HG03175 (cell line): Measurements from ENCODE around the gene BCL6B.
"Not testable (repeated sequence)": the region's sequence is repeated elsewhere in the genome, so short reads cannot be mapped to it uniquely, and the experiment has no call there.

Experiments
- ATAC-seq: cut with Tn5 transposase; IDR thresholded peaks from one replicate; pipeline ENCODE4 v1.9.1; 2021; ENCODE audit warnings: mild to moderate bottlenecking, moderate library complexity; ENCODE audit not compliant: unreplicated experiment

Gene BCL6B

DNA sequence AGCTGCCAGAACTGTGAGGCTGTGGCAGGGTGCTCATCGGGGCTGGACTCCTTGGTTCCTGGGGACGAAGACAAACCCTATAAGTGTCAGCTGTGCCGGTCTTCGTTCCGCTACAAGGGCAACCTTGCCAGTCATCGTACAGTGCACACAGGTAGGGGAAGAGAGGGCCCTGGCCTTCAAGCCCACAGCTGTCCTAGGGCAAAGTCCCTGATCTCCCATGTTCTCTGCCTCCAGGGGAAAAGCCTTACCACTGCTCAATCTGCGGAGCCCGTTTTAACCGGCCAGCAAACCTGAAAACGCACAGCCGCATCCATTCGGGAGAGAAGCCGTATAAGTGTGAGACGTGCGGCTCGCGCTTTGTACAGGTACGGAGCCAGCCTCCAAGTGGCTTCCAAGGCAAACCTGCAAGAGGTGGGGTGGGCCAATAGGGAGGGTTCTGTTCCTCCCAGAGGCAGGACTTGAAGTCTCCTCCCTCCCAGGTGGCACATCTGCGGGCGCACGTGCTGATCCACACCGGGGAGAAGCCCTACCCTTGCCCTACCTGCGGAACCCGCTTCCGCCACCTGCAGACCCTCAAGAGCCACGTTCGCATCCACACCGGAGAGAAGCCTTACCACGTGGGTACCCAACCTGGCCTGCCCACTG lies 3.7 kb downstream of the BCL6B start:
- ATAC-seq, result no peak

DNA sequence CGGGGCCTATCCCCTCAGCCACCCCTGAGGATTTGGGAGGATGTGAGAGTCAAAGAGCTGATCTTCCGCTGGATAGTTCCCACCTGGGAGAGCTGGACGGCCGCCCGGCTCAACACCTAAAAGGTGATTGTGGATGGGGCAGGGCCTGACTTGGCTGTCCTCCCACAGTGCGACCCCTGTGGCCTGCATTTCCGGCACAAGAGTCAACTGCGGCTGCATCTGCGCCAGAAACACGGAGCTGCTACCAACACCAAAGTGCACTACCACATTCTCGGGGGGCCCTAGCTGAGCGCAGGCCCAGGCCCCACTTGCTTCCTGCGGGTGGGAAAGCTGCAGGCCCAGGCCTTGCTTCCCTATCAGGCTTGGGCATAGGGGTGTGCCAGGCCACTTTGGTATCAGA lies 4.5 kb downstream of the BCL6B start:
- no peak for ATAC-seq

DNA sequence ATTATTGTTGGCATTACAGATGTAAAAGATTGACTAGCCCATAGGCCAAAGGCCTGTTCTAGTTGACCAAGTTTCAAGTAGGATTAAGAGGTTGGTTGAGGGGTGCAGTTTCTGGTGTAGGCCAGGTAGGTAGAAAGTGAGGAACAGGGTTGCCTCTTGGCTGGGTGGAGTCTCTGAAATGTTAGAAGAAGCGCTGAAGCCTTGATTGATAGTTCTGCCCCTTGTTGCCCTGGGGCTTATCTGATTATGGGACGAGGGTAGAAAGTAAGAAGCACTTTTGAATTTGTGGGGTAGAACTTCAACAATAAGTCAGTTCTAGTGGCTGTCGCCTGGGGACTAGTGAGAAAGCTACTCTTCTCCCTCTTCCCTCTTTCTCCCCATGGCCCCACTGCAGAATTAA lies 6.2 kb downstream of the BCL6B start:
- ATAC-seq, result no peak

DNA sequence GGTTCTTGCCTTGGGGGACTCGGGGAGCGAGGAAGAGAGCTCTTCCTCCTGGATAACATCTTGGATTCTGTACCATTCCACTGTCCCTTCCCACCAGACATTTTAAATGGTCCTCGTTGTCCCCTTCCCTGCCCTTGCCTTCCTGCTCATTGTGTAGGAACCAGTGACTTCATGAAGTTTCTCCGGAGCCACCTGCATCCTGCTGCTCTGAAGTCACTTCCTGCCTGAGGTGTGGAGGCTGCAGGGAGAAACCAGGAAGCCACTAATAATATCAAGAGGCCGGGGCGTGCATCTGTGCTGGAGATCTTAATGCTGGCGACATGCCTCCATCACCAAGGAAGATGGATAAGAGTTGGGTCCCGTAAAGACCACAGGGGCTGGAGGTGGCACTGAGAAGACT lies 6.8 kb downstream of the BCL6B start:
- no peak for ATAC-seq

DNA sequence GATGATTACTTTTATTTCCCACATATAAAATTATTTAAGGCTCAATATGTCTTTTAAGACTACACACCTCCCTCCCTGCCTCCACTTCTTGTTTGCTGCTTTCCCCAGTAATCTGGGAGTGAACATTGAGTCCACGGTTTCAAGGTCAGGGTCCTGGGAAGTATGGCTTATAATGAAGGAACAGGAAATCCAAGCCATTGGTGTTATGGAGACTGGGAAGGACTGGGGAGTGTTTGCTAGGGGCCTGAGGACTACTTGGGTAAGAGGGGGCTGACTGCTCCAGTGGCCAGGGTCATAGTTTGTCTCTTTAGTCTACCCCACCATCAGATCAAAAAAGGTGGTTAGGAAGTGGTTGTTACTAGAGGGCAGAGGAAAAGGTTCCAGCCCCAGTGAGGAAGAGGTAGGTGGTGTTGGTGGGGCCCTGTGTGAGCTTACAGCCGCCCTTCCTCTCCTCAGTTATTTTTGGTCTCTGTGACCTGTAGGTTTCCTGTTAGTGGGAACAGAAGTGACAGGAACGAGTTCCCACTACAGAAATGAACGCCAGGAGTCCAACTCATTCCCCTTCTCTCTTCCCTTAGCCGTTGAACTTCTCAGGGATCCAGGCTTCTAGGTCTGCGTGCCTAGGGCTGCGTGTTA lies 12.2 kb downstream of the BCL6B start:
- peak; percentile 30 for ATAC-seq

DNA sequence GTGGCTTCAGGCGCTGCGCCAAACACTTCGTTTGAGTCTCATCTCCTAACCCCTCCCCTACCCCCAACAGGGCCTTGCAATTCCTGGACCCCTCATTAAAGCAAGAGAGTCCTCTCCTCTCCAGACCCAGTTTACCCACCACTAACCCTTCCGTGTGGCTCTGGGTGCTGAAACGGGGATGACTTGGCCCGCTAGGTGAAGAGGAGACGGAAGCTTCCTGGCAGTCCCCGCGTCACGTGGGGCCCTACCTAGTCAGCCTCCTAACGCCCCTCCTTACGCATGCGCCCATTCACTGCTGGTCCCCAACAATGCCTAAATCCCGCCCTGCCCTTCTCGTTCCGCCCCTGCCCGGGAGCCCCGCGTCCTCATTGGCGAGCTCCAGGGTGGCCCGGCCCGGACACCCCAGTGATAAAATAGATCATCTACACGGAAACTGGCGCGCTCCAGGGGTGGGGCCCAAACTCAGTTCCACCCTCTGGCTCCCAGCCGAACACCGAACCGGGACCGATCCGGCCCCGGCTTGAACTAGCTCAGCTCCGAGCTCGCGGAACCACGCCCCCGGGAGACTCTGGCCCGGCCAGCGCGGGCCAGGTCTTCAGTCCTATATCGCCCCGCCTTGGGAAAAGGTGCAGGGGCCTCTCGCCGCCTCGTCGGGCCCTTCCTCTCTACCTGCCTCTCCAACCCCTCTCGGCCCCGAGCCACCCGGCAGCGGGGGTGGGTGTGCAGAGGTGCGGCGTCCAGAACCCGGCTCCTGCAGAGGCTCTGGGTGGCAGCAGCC lies 12.9 kb downstream of the BCL6B start, which contains the start of gene SLC16A13:
TSS of gene SLC16A13 (plus strand) at position 425 of the 778 bp plus-strand sequence. CDS start 368 bp downstream, outside the sequence.
- peak; percentile 86 for ATAC-seq

DNA sequence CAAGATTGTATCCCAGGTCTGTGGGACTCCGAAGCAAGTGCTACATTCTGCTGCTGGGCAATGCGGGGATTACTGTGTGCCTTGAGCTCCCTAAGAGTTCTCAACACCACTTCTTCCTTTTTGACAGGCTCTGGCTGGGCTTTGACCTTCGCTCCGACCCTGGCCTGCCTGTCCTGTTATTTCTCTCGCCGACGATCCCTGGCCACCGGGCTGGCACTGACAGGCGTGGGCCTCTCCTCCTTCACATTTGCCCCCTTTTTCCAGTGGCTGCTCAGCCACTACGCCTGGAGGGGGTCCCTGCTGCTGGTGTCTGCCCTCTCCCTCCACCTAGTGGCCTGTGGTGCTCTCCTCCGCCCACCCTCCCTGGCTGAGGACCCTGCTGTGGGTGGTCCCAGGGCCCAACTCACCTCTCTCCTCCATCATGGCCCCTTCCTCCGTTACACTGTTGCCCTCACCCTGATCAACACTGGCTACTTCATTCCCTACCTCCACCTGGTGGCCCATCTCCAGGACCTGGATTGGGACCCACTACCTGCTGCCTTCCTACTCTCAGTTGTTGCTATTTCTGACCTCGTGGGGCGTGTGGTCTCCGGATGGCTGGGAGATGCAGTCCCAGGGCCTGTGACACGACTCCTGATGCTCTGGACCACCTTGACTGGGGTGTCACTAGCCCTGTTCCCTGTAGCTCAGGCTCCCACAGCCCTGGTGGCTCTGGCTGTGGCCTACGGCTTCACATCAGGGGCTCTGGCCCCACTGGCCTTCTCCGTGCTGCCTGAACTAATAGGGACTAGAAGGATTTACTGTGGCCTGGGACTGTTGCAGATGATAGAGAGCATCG lies 15.4 kb downstream of the BCL6B start:
- ATAC-seq, result no peak

DNA sequence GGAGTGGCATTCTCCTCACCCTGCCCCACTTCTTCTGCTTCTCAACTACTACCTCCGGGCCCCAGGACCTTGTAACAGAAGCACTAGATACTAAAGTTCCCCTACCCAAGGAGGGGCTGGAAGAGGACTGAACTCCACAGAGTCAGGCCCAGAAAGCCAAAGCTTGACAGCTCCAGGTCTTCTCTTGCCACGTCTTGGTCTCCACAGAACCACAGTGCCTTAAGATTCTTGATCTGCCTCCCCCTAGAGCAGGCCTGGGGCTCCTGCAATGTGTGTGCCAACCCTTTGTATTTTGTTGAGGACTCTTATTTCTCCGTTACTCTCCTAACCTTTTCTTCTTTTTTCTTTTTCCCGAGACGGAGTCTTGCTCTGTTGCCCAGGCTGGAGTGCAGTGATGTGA lies 17.0 kb downstream of the BCL6B start:
- ATAC-seq, result no peak

DNA sequence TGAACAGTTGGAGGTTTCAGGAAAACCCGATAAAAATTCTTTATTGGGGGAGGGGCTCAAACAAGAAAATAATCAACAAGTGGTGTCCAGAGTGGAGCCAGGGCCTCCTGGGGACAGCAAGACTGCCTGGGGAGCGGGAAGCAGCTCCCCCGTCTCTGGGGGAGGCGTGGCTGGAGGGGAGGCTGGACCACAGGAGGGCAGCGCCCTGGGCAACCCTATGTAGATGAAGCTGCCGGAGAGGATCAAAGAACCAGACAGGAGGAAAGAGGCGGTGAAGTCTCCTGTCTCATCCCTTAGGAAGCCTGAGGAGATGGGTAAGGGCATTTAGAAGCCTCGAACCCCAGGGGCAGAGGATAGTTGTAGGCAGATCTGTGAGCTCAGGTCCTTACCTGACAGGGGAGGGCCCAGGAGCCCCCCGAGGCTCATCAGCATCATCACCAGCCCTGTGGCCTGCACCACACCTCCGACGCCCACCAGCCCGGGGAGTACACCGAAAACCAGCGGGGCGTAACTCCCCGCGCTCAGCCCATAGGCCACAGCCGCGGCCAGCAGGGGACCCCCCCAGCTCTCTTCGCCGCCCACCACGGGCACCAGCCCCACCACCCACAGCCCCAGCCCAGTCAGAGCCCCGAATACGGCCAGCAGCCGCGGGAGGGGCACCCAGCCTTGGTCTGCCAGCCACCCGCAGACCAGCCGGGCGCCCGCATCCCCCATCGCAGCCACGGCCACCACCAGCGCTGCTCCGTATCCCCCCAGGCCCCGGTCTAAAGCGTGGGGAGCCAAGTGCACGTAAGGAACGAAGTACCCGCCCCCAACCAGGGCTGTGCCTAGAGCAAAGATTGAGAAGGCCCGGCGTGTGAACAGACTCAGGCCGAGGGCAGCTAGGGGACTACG lies 19.0 kb downstream of the BCL6B start:
- ATAC-seq, result no peak

DNA sequence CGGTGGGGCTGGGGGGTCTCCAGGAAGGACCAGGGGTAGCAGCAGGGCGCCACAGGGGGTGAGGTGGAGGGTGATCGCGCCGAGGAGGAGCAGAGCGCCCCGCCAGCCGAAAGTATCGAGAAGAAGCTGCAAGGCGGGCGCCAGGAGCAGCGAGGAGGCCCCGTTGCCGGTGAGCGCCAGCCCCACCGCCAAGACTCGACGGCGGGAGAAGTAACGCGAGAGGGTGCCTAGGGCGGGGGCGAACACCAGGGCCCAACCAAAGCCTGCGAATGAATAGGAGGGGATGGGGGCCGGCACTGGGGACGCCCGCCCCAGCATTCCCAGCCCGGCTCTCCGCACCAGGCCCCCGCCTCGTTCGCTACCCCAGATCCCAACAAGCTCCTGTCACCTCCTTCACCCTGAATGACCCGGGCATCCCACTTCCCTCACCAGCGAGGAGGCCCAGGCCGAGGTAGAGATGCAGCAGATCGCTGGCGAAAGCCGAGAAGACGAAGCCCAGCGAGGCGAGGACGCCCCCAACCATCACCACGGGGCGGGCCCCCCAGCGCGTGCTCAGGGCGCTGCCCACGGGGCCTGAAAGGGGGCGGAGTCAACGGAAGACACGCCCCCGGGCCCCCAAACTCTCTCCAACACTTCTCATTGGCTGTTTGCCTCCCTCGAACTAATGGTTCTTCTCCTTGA lies 19.8 kb downstream of the BCL6B start:
- ATAC-seq, result no peak

DNA sequence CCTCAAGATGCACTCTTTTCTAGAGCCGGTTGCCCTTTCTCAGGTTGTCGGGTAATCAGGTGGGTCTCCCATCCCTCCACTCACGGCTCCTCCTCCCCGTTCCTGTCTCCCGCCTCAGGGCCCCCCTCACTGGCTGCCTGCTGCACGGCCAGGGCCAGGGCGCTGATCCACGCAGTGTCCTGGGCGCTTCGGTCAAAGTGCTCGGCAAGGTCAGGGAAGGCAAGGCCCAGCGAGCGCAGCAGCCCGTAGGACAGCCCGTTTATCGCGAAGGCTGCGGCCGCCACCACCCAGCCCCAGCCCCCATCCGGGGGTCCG lies 20.3 kb downstream of the BCL6B start:
- ATAC-seq, result no peak

DNA sequence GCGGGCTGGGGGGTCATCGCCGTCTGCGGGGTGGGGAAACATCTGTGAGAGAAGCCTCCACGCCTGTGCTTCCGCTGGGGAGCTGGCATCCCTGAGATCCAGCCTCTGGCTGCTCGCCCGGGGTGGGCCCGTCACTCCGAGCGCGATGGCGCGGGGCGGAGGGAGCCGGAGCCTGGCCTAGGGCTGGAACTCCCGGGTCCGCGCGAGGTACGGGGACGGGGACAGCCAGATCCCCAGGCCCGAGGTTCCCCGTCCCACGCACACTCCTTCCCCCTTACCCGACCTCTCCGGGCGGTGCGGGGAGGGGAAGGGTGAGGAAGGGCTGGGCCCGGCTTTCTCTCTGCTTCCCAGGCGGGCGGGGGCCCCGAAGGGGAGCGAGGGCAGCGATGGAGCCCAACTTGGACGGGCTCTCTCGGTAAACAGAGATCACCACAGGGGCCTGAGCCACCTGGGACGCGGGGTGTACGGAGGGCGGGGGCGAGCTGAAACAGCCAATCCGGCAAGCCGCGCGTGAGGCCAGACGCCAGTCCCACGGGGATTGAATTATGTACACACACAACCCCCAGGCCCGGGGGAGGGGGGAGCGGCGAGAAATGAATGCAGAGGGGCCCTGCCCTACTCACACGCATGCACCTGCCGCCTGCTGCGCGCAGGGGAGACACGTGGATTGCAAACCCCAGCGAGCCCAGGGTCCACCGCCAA lies 20.8 kb downstream of the BCL6B start, which contains the start of gene SLC16A11:
TSS of gene SLC16A11 (minus strand) at position 596 of the 702 bp plus-strand sequence. CDS start at position 17, 579 bp downstream.
- no peak for ATAC-seq

DNA sequence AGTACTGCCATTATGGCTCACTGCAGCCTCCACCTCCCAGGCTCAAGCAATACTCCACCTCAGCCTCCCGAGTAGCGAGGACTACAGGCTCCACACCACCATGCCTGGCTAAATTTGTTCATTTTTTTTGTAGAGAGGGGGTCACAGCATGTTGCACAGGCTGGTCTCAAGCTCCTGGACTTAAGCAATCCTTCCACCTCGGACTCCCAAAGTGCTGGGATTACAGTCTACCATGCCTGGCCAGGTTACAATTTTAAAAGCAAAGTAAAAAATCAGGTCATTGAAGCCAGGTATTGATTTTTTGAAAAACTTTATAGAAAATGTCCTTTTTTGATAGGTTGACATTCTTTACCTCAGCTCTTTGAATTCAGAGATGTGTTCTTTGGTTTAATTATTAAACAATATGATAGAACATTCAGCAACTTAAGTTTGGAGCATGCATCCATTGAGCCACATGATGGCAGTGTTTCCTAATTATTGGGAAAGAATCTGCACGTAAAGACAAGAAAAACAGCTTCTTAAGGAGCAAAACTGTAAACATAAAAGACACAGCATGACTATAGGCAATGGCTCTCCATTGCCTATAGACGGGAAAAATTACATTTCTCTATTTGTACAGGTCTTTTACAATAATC lies 22.8 kb downstream of the BCL6B start:
- ATAC-seq, result no peak

DNA sequence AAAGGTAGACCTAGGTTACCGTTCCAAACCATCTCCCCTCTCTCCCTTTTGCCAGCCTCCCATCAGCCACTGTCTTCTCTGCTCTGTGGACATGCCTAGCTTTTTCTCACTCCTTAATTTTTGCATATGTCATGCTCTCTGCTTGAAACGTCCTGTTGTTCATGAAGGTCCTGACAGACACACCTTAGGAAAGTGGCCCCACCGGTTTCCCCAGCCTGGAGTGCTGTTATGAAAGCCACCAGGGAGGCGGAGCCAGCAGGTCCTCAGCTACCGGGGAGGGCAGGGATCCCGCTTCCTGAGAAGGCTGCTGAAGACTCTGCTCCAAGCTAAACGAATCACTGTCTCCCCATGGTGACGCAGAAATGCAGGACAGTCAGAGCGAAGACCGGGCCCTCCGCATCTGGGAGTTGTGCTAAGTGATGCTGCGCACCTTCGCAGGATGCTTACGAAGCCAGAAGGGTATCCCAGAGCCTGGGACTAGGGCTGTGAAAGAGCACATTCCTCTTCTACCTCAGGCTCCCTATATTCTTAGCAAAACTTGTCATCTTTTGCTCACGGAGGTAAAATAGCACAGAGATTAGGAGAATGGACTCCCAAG lies 23.4 kb downstream of the BCL6B start:
- no peak for ATAC-seq

DNA sequence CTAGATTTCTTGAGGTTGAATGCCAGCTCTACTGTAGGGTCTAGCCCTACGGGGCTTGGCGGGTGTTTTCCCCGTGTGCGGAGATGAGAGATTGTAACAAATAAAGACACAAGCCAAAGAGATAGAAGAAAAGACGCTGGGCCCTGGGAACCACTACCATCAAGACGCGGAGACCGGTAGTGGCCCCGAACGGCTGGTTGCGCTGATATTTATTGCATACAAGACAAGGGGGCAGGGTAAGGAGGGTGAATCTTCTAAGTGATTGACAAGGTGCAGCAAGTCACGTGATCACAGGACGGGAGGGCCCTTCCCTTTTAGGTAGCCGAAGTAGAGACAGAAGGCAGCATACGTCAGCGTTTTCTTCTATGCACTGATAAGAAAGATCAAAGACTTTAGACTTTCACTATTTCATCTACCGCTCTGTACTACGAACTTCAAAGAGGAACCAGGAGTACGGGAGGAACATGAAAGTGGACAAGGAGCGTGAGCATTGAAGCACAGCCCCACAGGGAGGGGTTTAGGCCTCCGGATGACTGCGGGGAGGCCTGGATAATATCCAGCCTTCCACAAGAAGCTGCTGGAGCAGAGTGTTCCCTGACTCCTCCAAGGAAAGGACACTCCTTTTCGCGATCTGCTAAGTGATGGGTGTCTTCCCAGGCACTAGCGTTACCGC lies 24.0 kb downstream of the BCL6B start:
- ATAC-seq, result not testable (repeated sequence)

DNA sequence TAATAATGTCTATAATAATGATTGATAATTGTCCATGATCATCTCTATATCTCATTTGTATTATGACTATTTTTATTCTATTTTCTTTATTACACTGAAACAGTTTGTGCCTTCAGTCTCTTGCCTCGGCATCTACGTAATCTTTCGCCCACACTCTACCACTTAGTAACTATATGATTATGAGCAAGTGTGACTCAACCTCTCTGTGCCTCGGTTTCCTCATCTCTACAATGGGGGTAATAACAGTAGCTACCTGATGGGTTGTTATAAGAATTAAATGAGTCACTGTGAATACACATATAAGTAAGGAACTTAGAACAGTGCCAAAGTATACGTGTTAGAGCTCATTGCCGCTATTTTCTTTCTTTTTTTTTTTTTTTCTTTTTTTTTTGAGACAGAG lies 24.7 kb downstream of the BCL6B start:
- ATAC-seq, result no peak

DNA sequence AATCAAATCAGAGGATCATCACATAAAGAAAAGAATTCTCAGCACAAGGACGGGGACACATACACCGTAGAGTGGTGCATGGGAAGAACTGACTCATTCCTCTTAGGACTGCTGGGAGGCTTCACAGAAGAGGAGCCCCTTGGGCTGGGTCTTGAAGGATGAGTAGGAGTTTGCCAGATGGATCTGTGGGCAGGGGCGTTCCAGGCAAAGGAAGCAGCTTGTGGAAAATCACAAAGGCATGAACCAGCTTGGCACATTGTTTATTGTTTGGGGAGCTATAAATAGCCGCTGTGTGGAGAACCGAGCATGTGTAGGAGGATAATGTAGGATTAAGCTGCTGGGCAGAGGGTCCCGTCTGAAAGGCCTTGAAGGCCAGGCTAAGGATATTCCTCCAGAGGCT lies 26.1 kb downstream of the BCL6B start:
- ATAC-seq, result no peak

DNA sequence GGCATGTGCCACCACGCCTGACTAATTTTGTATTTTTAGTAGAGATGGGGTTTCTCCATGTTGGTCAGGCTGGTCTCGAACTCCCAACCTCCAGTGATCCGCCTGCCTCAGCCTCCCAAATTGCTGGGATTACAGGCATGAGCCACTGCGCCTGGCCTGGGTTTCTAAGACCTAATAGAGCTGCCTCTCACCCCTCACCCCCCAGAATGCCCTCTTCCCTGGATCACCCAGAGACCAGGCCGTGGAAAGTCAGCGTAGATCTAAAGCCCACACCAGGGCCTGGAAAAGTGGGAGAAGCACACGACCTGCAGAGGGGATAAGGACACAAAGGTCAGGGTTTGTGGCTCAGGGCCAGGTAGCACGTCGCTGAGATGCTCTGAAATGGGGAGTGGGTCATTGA lies 27.7 kb downstream of the BCL6B start:
- ATAC-seq, result not testable (repeated sequence)
